Prostate gland (tissue), 2 donors: Measurements from ENCODE around the gene PAOX.

Experiments used
- POLR2A ChIP-seq: fragments of 450-650 bp; IDR thresholded peaks from one replicate; pipeline ENCODE4 v1.6.1; 2016; ENCODE audit warnings: antibody characterized with exemption, mild to moderate bottlenecking
- TF ChIP-seq, protein P1 (sequence below), 4 experiments: fragments of 200-600 bp in 2 of 4; fragments of 450-650 bp in 2 of 4; sonication (generic) in 2 of 4; IDR thresholded peaks; 1 replicate in 3 of 4; 2 replicates in 1 of 4; pipeline ENCODE4 v1.5.1; 2016 to 2019; ENCODE audit warnings: antibody characterized with exemption in 4 of 4, mild to moderate bottlenecking in 2 of 4, moderate library complexity in 2 of 4

DNA sequence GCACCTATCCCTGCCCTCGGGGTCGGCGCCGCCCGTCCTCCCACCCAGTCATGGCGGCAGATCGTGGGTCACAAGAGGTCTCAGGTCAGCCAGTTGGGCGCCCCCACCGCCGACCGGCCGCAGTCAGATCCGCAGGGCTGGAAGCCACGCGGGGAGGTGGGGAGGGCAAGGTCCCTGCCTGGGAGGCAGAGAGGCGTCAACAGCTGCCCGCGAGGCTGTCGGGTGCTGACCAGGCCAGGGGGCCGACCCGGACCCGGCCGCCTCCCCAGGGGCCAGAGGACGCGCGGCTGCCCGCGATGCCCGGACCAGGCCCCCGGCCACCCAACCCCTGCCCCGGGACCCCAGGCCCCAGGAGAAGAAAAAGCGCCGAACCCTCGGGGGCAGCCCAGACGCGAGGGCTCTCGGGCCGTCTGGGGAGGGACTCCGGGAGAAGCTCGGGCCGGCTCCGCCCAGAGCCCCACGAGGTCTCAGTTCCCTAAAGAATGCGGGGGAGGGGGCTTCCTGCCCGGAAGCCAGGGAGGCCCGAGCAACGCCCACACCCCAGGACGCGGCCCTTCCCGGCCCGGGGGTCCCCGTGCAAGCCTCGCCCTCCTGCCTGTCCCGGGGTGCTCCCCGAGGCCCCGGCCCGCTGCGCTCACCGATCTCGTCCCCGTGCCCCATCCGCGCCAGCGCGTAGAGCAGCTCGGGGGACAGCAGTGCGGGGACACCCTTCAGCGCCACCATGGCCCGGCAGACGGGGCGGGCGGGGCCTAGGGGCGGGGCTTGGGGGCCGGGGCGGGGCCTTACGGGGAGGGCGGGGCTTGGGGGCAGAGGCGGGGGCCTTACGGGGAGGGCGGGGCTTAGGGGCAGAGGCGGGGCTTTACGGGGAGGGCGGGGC lies 21.5 kb upstream of the PAOX start, which contains the start of gene FUOM:
- TF ChIP-seq, protein P1, sequence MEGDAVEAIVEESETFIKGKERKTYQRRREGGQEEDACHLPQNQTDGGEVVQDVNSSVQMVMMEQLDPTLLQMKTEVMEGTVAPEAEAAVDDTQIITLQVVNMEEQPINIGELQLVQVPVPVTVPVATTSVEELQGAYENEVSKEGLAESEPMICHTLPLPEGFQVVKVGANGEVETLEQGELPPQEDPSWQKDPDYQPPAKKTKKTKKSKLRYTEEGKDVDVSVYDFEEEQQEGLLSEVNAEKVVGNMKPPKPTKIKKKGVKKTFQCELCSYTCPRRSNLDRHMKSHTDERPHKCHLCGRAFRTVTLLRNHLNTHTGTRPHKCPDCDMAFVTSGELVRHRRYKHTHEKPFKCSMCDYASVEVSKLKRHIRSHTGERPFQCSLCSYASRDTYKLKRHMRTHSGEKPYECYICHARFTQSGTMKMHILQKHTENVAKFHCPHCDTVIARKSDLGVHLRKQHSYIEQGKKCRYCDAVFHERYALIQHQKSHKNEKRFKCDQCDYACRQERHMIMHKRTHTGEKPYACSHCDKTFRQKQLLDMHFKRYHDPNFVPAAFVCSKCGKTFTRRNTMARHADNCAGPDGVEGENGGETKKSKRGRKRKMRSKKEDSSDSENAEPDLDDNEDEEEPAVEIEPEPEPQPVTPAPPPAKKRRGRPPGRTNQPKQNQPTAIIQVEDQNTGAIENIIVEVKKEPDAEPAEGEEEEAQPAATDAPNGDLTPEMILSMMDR (IDR thresholded peaks at IDR 0.05), result no peak
- peak; percentile 37 for TF ChIP-seq POLR2A
